HG02571 (cell line): ENCODE measurements around the gene NKAPL.
"Not testable (repeated sequence)": the region's sequence is repeated elsewhere in the genome, so short reads cannot be mapped to it uniquely, and the experiment has no call there.

Experiments
- ATAC-seq: cut with Tn5 transposase; IDR thresholded peaks from one replicate; pipeline ENCODE4 v1.9.1; 2021; ENCODE audit warnings: mild to moderate bottlenecking, moderate library complexity; ENCODE audit not compliant: unreplicated experiment

NKAPL gene

DNA sequence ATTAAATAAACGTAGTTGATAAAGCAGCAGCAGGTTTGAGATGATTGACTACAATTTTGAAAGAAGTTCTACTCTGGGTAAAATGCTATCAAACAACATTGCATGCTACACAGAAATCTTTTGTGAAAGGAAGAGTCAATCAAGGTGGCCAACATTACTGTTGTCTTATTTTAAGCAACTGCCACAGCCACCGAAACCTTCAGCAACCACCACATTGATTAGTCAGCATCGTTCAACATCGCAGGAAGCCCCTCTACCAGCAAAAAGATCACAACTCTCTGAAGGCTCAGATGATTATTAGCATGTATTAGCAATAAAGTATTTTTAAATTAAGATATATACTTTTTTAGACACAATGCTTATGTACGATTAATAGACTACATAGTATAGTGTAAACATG, 36.2 kb downstream of the NKAPL start:
- no peak for ATAC-seq

DNA sequence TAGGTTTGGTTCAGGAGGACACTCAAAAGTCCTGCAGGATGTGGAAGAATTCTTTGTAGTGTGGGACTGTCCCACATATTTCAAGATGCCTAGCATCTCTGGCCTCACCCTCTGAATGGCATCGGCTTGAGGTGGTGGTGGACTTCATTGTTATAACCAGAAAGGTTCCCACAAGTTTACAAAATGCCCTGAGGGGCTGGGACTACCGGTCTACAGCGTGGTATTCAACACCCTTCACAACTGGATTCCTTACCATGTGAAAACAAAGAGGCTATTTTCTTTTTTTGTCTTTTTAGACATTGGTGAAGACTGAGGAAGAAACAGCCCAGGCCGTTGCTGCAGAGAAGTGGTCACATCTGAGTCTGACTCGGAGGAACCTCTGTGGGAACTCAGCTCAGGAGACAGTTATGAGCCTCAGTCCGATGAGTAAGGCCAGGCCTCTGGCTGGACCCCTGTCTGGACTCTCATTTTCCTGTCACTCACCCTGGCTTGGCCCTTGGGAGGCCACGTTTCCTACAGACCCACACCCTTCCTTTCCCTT, 37.5 kb downstream of the NKAPL start:
- no peak for ATAC-seq

DNA sequence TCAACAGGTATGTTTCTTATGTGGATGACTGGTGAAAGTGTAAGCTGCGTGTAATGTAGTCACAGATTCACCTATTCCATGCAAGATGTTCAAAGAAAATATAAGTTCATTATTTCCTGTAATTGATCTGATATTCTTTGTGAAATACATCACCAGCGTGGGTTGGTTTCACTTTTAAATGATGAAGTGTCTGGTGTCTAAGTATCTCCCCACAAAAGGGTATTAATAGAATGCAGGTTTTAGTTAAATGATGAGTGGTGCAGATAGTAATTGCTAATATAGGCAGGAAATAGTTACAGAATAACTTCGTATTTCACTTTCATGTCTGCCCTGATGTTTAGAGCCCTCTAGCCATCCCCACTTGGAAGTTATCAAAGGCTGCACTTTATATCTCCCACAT, 44.5 kb downstream of the NKAPL start:
- ATAC-seq = no peak

DNA sequence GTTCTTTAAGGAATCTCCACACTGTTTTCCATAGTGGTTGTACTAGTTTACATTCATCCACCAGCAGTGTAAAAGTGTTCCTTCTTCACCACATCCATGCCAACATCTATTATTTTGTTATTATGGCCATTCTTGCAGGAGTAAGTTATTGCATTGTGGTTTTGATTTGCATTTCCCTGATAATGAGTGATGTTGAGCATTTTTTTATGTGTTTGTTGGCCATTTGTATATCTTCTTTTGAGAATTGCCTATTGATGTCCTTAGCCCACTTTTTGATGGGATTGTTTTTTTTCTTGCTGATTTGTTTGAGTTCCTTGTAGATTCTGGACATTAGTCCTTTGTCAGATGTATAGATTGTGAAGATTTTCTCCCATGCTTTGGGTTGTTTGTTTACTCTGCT, 47.3 kb downstream of the NKAPL start:
- ATAC-seq = not testable (repeated sequence)
